GM21381 (cell line): ENCODE results near the gene DMXL1.
"Not testable (repeated sequence)": the region's sequence is repeated elsewhere in the genome, so short reads cannot be mapped to it uniquely, and the experiment has no call there.

Experiments
- ATAC-seq: cut with Tn5 transposase; IDR thresholded peaks from one replicate; pipeline ENCODE4 v1.9.1; 2021; ENCODE audit warnings: mild to moderate bottlenecking, moderate library complexity; ENCODE audit not compliant: unreplicated experiment

The DMXL1 gene

GRCh38 chr5:119117237-119117636 is 46.4 kb downstream of the DMXL1 start:
- ATAC-seq, result no peak

- no peak for ATAC-seq
Observed at GRCh38 chr5:119118000-119118399, 47.1 kb downstream of the DMXL1 start.

DNA sequence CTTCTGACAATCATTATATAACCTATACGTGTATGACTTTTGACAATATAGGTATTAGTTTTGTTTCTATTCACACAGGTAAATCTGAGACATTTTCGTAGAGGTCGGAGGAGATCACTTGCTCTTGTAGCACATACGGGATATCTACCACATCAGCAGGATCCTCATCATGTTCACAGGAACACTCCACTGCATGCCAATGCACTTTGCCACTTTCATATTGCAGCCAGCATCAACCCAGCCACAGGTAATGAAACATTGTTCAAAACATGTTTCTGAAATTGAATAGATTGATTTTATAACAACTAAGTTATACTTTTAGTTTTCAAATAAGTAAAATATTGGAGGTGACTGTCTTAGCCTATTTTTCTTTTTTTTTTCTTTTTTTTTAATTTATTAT is 50.0 kb downstream of the DMXL1 start:
- ATAC-seq, result no peak

DNA sequence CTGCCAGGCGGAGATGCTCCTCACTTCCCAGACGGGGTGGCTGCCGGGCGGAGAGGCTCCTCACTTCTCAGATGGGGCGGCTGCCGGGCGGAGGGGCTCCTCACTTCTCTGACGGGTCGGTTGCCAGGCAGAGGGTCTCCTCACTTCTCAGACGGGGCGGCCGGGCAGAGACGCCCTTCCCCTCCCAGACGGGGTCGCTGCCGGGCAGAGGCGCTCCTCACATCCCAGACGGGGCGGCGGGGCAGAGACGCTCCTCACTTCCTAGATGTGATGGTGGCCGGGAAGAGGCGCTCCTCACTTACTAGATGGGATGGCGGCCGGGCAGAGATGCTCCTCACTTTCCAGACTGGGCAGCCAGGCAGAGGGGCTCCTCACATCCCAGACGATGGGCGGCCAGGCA is 51.6 kb downstream of the DMXL1 start:
- not testable (repeated sequence) for ATAC-seq

DNA sequence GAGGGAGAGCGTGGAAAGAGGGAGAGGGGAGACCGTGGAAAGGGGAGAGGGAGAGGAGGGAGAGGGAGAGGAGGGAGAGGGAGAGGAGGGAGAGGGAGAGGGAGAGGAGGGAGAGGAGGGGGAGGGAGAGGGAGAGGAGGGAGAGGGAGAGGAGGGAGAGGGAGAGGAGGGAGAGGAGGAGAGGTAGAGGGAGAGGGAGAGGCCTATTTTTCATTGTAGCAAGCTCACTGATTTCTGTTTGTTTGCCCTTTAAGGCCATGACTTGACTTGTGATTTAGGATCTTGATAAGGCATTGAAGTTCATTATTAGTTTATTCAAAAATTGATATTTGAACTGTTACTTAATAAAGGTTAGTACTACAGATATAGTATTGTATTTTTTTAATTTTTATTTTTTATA is 52.4 kb downstream of the DMXL1 start:
- ATAC-seq, result no peak

DNA sequence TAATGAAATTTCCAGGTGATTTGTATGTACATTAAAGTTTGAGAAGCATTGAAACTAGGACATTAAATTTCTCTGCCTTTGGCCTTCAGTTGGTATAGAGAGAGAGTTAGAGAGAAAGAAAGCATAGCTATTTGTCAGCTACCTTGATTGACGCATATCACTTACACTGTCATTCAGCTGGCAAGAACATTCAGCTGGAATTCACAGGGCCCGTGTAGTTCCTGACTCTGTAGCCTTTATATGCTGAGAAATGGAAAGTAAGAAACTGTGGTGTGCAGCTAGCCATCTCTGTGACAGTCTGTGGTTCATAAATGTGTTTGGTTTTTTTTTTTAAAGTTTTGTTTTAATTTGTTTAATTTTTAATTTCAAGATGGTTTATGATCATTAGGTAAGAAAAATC is 58.9 kb downstream of the DMXL1 start:
- ATAC-seq, result no peak

DNA sequence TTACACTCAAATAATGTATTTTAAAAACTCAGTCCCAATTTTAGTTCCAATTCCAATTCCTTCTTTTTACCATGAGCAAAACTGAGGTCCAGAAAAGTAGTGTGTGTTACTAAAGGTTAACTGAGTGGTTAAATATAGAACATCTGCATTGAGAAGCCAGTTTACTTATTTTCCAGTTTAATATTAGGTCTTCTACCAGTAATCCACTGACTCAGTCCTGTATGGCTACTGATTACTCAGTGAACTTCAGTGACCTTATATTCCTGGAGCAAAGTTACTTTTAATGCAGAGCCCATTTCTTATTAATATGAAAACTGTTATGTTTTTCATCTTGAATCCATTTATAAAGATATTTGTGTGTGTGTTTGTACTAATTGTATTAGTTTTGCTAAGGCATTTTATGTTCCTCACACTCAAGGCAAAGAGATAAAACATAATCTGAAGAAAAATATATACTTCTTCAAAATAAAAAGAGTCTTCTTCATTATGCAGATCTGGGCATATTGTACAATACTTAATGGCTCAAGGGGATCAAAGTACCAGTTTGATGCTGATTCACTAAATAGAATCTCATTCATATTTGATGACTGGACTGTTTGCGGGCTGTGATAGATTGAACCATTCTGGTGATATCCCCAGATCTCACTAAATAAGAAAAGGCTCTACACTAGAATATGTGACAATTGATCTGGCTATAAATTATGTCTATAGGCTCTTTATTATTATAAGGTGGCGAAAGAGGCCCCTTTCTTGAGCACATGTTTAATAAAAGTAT is 60.8 kb downstream of the DMXL1 start:
- no peak for ATAC-seq

- not testable (repeated sequence) for ATAC-seq
Observed at GRCh38 chr5:119135743-119136142, 64.9 kb downstream of the DMXL1 start.

GRCh38 chr5:119136666-119137318 is 65.9 kb downstream of the DMXL1 start:
- ATAC-seq, result no peak

DNA sequence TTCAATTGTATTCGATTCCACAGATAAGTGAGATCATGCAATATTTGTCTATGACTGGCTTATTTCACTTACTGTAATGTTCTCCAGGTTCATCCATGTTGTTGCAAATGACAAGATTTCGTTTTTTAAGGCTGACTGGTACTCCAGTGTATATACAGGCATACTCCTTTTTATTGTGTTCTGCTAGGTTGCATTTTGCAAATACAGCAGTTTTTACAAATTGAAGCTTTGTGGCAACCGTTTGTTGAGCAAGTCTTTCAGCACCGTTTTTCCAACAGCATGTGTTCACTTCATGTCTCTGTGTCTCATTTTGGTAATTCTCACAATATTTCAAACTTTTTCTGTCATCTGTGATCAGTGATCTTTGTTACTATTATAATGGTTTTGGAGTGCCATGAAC is 82.7 kb downstream of the DMXL1 start:
- no peak for ATAC-seq

GRCh38 chr5:119158144-119158543 is 87.3 kb downstream of the DMXL1 start:
- ATAC-seq, result no peak

DNA sequence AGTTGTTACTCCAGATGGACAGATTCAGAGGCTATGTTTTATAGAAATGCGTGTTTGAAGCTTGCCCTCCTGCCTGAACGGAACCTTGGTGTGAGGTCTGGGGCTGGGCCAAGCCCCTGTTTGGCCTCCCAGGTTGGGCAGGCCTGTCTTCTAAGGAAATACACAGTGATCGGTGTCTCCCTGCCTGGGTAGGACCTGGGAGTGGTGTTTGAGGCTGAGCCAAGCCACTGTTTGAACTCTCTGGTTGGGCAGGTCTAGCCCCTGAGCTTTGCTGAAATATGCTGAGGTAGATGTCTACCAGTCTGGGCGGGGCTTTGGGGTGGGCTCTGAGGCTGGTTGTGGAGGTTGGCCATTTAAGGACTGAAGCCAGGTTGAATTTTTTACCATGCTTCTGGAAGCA is 90.5 kb downstream of the DMXL1 start:
- no peak for ATAC-seq

GRCh38 chr5:119166026-119166425 is 95.1 kb downstream of the DMXL1 start:
- ATAC-seq, result no peak

- ATAC-seq, result no peak
Observed at GRCh38 chr5:119168401-119168800, 97.5 kb downstream of the DMXL1 start.

DNA sequence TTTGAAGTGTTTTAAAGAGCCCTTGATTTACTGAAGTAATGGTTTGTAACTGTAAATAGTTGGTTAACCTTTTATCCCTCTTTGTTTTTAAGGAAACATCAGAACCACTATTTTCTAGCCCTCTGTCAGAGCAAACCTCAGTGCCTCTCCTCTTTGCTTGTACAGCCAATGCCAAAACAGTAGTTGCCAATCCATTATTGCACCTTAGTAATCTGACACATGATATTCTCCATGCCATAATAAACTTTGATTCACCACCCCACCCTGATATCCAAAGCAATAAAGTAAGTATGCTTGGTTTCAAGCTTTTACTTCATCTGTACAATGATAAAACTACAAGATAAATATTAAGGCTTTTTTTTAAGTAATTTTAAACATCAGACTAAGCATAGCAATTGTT is 100.8 kb downstream of the DMXL1 start:
- ATAC-seq, result no peak

DNA sequence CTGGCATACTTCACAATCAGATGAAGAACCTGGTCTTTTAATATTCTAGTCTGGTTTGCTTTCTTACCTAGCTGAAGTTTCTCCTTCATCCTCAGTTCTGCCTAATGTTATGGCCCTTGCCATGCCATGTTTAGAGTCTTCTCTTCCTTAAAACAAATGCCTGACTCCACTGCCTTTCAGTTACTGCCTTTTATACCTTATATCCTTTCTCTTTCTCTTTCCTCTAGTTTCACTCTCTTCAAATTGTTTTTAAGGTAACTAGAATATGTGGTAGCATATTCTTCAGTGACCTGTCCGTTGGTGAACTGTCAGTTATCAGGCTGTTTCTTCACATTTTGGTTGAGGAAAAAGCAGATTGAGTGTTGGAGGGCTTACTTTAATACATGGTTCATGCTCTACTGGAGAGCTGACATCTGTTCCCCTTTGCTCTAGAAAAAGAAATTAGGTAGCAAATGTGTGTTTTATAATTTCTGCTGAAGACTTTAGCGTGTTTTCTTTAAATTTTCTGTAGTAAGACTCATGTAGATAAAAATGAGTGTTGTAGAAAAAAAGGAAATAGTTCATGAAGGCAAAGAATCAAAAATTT is 103.8 kb downstream of the DMXL1 start:
- no peak for ATAC-seq

GRCh38 chr5:119176785-119177184 is 105.9 kb downstream of the DMXL1 start:
- ATAC-seq, result no peak

- ATAC-seq, result no peak
Observed at GRCh38 chr5:119177226-119177625, 106.3 kb downstream of the DMXL1 start.

- no peak for ATAC-seq
Observed at GRCh38 chr5:119178435-119178834, 107.5 kb downstream of the DMXL1 start.

DNA sequence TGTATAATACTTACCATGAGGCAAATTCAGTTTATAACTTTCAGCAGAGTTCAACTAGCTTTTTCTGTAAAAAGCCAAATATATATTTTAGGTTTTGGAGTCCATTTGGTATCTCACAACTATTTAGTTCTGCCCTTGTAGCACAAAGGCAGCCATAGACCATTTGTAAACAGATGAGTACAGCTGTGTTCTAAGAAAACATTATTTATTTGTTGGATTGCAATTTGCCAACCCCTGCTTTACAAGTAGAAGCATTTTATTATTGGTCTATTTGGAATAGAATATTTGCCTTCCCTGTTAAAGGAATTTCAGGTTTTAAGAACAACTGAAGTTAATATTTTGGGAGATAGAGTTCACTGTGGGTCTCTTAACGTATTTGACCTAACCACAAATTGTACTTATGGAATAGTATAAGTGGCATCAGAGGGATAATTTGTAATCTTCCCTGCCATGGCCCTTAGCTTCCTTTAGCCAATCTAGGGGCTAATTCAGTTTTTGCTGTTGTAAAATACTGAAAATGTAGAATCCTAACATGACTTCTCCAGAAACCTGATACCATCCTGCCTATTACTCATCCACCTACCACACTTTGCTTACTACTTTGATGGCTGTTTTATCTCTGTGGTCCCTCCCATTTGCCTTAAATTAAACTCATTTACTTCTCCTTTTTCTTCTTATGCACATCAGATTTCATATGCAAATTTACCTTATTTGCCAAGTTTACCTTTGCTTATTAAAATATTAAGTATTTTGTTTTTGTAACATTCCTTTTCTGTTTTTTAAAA is 109.2 kb downstream of the DMXL1 start:
- no peak for ATAC-seq

GRCh38 chr5:119185512-119185911 is 114.6 kb downstream of the DMXL1 start:
- ATAC-seq, result not testable (repeated sequence)
